NCI-H2107 (cell line): Measurements from ENCODE around the gene STX18.

ENCODE experiments used
- DNase-seq: peaks from one replicate; lab custom pipeline; 2025; lab: John Stamatoyannopoulos, UW

The STX18 gene

GRCh38 chr4:4418676-4419390 lies 123.0 kb downstream of the STX18 start:
- no peak for DNase-seq

GRCh38 chr4:4417886-4418285 lies 124.0 kb downstream of the STX18 start:
- DNase-seq = no peak

GRCh38 chr4:4416981-4417380 lies 124.9 kb downstream of the STX18 start:
- no peak for DNase-seq

- DNase-seq = no peak
Measured at GRCh38 chr4:4415806-4416805, 125.7 kb downstream of the STX18 start.

GRCh38 chr4:4415107-4415805 lies 126.6 kb downstream of the STX18 start:
- no peak for DNase-seq

- DNase-seq = no peak
Measured at GRCh38 chr4:4413806-4414205, 128.0 kb downstream of the STX18 start.

- DNase-seq = no peak
Measured at GRCh38 chr4:4413373-4413725, 128.5 kb downstream of the STX18 start.

GRCh38 chr4:4412641-4413372 lies 129.0 kb downstream of the STX18 start:
- DNase-seq = no peak

GRCh38 chr4:4411906-4412305 lies 129.9 kb downstream of the STX18 start:
- DNase-seq = no peak

- DNase-seq = no peak
Measured at GRCh38 chr4:4410271-4410670, 131.6 kb downstream of the STX18 start.

- no peak for DNase-seq
Measured at GRCh38 chr4:4409416-4410115, 132.3 kb downstream of the STX18 start.

- no peak for DNase-seq
Measured at GRCh38 chr4:4408576-4409335, 133.1 kb downstream of the STX18 start.

GRCh38 chr4:4408132-4408523 lies 133.7 kb downstream of the STX18 start:
- no peak for DNase-seq

GRCh38 chr4:4407299-4408131 lies 134.3 kb downstream of the STX18 start:
- no peak for DNase-seq

- no peak for DNase-seq
Measured at GRCh38 chr4:4406455-4407298, 135.2 kb downstream of the STX18 start.

GRCh38 chr4:4405358-4405962 lies 136.4 kb downstream of the STX18 start:
- no peak for DNase-seq

- no peak for DNase-seq
Measured at GRCh38 chr4:4402966-4403365, 138.9 kb downstream of the STX18 start.

GRCh38 chr4:4401036-4401435 lies 140.8 kb downstream of the STX18 start:
- DNase-seq = no peak
